Measurements from ENCODE around the gene CTXND2. TPM values are rescaled to one million over a fixed set of nuclear protein-coding genes. Genes with fewer than 3 reads are reported as not detected.
"Not testable (repeated sequence)": the region's sequence is repeated elsewhere in the genome, so short reads cannot be mapped to it uniquely, and the experiment has no call there.

The CTXND2 gene
- total RNA-seq, 1 donor from 2014 or later, result not detected

DNA sequence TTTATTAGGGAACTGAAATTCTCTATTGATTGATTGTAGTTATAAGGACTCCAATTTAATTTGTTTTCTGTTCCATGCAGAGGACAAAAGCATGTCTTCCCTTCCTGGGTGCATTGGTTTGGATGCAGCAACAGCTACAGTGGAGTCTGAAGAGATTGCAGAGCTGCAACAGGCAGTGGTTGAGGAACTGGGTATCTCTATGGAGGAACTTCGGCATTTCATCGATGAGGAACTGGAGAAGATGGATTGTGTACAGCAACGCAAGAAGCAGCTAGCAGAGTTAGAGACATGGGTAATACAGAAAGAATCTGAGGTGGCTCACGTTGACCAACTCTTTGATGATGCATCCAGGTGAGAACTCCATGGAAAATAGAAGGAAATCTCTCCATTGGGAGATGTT lies 40.7 kb downstream of the CTXND2 start:
- no peak overlapping the region for H3K4me3 ChIP-seq

DNA sequence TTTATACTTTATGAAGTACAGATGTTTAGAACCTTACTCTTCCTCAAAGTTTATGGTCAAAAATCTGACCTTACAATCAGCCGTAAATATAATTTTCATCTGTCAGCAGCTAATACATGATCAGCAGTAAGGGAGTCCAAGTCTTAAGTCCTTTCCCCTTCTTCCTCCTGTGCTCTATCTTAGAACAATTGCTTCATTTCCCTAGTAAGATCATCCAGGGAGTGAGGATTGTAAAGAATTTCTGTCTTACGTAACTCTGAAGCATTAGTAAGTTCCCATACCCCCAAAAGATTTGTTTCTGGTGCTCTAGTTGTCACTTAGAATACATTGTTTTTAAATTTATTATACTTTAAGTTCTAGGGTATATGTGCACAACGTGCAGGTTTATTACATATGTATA lies 41.4 kb downstream of the CTXND2 start:
- DNase-seq, result no peak
- Histone ChIP-seq H3K27me3 (no peaks in the 10 kb centered on the region), H3K4me3 (no peak overlapping the region), H3K36me3 (peaks cover 56% of the 10 kb centered on the region), H3K9me3 (peaks cover 6% of the 10 kb centered on the region), H3K27ac (no peak overlapping the region), H3K4me1 (peaks cover 15% of the 10 kb centered on the region)
- intact Hi-C loops (cut with DNase I), result loop anchor here (10.0 kb wide), 1 partner anchor 73 kb away; no protein-coding TSS in a partner anchor
- no peak for ATAC-seq
- TF ChIP-seq, protein P1, sequence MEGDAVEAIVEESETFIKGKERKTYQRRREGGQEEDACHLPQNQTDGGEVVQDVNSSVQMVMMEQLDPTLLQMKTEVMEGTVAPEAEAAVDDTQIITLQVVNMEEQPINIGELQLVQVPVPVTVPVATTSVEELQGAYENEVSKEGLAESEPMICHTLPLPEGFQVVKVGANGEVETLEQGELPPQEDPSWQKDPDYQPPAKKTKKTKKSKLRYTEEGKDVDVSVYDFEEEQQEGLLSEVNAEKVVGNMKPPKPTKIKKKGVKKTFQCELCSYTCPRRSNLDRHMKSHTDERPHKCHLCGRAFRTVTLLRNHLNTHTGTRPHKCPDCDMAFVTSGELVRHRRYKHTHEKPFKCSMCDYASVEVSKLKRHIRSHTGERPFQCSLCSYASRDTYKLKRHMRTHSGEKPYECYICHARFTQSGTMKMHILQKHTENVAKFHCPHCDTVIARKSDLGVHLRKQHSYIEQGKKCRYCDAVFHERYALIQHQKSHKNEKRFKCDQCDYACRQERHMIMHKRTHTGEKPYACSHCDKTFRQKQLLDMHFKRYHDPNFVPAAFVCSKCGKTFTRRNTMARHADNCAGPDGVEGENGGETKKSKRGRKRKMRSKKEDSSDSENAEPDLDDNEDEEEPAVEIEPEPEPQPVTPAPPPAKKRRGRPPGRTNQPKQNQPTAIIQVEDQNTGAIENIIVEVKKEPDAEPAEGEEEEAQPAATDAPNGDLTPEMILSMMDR (IDR thresholded peaks at IDR 0.05), result no peak

More for the DNA sequence above, 40.7 kb downstream of the CTXND2 start:
- intact Hi-C loops (cut with DNase I), result loop anchor here (10.0 kb wide), 1 partner anchor 73 kb away; no protein-coding TSS in a partner anchor
- TF ChIP-seq, protein P1 (IDR thresholded peaks at IDR 0.05), result no peak
- no peak for ATAC-seq
- peaks cover 49% of the 10 kb centered on the region for H3K36me3 ChIP-seq
- H3K4me1 ChIP-seq, result peaks cover 15% of the 10 kb centered on the region
- DNase-seq, result no peak
- no peak overlapping the region for H3K27ac ChIP-seq
- H3K9me3 ChIP-seq, result peaks cover 6% of the 10 kb centered on the region
- no peaks in the 10 kb centered on the region for H3K27me3 ChIP-seq

DNA sequence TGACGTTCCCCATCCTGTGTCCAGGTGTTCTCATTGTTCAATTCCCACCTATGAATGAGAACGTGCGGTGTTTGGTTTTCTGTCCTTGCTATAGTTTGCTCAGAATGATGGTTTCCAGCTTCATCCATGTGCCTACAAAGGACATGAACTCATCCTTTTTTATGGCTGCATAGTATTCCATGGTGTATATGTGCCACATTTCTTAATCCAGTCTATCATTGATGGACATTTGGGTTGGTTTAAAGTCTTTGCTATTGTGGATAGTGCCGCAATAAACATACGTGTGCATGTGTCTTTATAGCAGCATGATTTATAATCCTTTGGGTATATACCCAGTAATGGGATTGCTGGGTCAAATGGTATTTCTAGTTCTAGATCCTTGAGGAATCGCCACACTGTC lies 41.8 kb downstream of the CTXND2 start:
- not testable (repeated sequence) for ATAC-seq, H3K9me3 ChIP-seq, H3K27ac ChIP-seq, DNase-seq, H3K4me3 ChIP-seq, H3K27me3 ChIP-seq
- intact Hi-C loops (cut with DNase I), result loop anchor here (10.0 kb wide), 1 partner anchor 74 kb away; no protein-coding TSS in a partner anchor
- Histone ChIP-seq H3K36me3 (peaks cover 61% of the 10 kb centered on the region), H3K4me1 (peaks cover 15% of the 10 kb centered on the region)

DNA sequence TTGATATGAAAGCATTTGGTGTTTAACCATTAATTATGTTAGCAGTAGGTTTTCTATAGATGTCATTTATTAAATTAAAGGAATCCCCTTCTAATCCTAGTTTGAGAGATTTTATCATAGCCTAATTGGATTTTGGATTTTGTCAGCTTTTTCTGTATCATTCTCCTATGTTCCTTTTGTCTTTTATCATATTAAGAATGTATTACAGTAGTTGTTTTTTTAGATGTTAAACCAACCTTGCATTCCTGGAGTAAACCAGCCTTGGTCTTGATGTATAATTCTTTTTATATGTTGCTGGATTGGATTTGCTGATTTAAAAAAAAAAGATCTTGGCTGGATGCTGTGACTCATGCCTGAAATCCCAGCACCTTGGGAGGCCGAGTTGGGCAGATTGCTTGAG lies 44.8 kb downstream of the CTXND2 start:
- H3K36me3 ChIP-seq, result peaks cover 90% of the 10 kb centered on the region
- no peak overlapping the region for H3K4me3 ChIP-seq
- H3K27ac ChIP-seq, result no peak overlapping the region
- ATAC-seq (no peak), DNase-seq (no peak)
- TF ChIP-seq, protein P1 (IDR thresholded peaks at IDR 0.05), result no peak
- intact Hi-C loops (cut with DNase I), result no loop called here
- no peaks in the 10 kb centered on the region for H3K27me3 ChIP-seq
- peaks cover 6% of the 10 kb centered on the region for H3K9me3 ChIP-seq
- peaks cover 15% of the 10 kb centered on the region for H3K4me1 ChIP-seq

DNA sequence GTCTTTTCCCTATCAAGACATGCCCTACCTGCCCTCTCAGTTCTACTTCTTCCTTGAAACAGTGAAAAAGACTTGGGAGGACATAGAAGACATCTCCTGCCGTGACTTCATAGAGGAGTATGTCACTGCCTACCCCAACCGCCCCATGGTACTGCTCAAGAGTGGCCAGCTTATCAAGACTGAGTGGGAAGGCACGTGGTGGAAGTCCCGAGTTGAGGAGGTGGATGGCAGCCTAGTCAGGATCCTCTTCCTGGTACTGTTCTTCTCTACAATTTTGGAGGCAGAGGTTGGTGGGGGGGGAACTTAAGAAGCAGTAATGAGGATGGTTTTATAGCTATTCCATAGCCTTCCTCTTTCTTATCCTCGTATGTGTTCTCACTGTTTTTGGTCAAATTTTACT lies 57.9 kb downstream of the CTXND2 start:
- no peaks in the 10 kb centered on the region for H3K4me1 ChIP-seq
- H3K36me3 ChIP-seq, result peaks cover 97% of the 10 kb centered on the region
- no peak overlapping the region for H3K27ac ChIP-seq
- TF ChIP-seq, protein P1 (IDR thresholded peaks at IDR 0.05), result no peak
- intact Hi-C loops (cut with DNase I), result no loop called here
- no peaks in the 10 kb centered on the region for H3K27me3 ChIP-seq
- DNase-seq, result no peak
- H3K4me3 ChIP-seq, result no peak overlapping the region
- H3K9me3 ChIP-seq, result no peaks in the 10 kb centered on the region
- ATAC-seq, result no peak

DNA sequence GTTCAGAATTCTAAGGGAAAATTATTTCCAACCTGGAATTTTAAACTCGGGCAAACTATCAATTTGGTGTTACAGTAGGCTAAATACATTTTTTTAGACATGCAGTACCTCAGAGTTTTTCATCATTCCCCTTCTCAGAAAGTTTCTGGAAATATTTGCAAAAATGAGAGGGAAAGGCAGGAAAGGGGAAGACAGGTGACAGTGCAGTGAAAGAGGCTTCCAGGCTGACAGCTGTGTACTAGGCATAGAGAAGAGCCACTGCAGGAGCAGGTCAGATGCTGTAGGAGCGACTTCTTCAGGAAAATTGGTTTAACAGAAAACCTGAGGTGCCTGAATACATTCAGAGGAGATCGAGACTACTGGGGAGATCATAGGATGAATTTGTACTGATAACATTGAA lies 67.8 kb downstream of the CTXND2 start:
- Histone ChIP-seq H3K27ac (no peak overlapping the region), H3K27me3 (no peaks in the 10 kb centered on the region), H3K9me3 (no peaks in the 10 kb centered on the region), H3K36me3 (peaks cover 97% of the 10 kb centered on the region), H3K4me1 (no peaks in the 10 kb centered on the region), H3K4me3 (no peak overlapping the region)
- TF ChIP-seq, protein P1 (IDR thresholded peaks at IDR 0.05), result no peak
- DNase-seq, result no peak
- ATAC-seq, result no peak
- intact Hi-C loops (cut with DNase I), result no loop called here

Measured in upper lobe of right lung (tissue), 1 donor.